ENCODE data around the gene EDDM13. TPM values are rescaled to one million over a fixed set of nuclear protein-coding genes. Genes with fewer than 3 reads are reported as not detected.

Gene EDDM13
- total RNA-seq, 1 experiment from 2014 or later: not detected

DNA sequence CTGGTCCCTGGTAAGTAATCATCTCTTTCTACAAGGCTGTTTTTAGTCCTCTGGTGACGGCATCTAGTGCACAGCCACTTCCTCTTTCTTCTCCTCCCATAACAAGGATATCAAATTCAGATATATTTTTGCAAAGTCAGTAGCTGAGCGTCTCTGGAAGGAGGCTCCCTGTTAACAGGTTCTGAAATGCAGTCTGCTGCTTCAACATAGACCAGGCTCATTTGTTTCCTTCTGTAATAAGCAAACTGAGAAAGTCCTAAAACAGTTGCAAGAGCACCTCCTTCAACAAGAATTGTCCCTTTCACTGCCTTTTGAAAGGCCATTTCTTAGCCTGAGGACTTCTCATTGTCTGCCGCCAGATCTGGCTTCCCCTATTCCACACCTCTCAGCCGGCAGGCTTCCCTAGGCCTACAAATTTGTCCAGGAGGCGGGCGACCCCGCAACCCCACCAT lies 49.5 kb downstream of the EDDM13 start:
- CTCF ChIA-PET: no interaction called here
- Mint-ChIP-seq H3K4me1 (ENCODE audit: low read depth, unreplicated experiment) (no peaks in the 10 kb centered on the region), H3K4me3 (ENCODE audit: unreplicated experiment) (no peak overlapping the region), H3K9me3 (ENCODE audit: unreplicated experiment) (peaks cover 9% of the 10 kb centered on the region), H3K36me3 (ENCODE audit: insufficient read depth, unreplicated experiment) (no peaks in the 10 kb centered on the region), H3K27ac (ENCODE audit: unreplicated experiment) (no peak overlapping the region), H3K27me3 (ENCODE audit: insufficient read depth, unreplicated experiment) (peaks cover 8% of the 10 kb centered on the region)
- intact Hi-C loops (cut with micrococcal nuclease; ENCODE audit: unreplicated experiment): no loop called here
- POLR2A ChIA-PET: no interaction called here
- Histone ChIP-seq H3K36me3 (ENCODE audit: control insufficient read depth, insufficient read depth, low read length) (no peaks in the 10 kb centered on the region), H3K4me3 (ENCODE audit: low read depth, low read length) (no peak overlapping the region), H3K27me3 (replicated peaks; ENCODE audit: control insufficient read depth, insufficient read depth, low read length) (no peaks in the 10 kb centered on the region), H3K4me1 (no peaks in the 10 kb centered on the region), H3K9me3 (no peaks in the 10 kb centered on the region)
- DNase-seq: no peak
- BruUV-seq (replicated peaks): no TSS peak
- TF ChIP-seq, protein P1, sequence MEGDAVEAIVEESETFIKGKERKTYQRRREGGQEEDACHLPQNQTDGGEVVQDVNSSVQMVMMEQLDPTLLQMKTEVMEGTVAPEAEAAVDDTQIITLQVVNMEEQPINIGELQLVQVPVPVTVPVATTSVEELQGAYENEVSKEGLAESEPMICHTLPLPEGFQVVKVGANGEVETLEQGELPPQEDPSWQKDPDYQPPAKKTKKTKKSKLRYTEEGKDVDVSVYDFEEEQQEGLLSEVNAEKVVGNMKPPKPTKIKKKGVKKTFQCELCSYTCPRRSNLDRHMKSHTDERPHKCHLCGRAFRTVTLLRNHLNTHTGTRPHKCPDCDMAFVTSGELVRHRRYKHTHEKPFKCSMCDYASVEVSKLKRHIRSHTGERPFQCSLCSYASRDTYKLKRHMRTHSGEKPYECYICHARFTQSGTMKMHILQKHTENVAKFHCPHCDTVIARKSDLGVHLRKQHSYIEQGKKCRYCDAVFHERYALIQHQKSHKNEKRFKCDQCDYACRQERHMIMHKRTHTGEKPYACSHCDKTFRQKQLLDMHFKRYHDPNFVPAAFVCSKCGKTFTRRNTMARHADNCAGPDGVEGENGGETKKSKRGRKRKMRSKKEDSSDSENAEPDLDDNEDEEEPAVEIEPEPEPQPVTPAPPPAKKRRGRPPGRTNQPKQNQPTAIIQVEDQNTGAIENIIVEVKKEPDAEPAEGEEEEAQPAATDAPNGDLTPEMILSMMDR (IDR thresholded peaks at IDR 0.05; ENCODE audit: insufficient read depth in 1 of 2, low read depth in 1 of 2, low read length in 1 of 2, severe bottlenecking in 1 of 2, unreplicated experiment in 1 of 2): no peak

DNA sequence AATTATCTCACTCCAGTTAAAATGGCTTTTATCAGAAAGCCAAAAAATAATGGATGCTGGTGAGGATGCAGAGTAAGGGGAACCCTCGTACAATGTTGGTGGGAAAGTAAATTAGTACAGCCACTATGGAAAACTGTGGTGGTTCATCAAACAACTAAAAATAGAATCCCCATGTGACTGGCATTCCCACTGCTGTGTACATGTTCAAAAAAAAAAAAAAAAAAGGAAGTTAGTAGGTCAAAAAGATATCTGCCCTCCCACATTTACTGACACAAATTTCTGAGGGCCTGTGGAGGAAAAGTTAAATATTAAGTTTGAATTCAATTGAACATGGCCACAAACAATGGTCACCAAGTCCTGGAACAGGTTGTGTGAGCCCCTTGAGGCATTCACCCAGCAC lies 51.9 kb downstream of the EDDM13 start:
- POLR2A ChIA-PET: no interaction called here
- Mint-ChIP-seq H3K36me3 (ENCODE audit: insufficient read depth, unreplicated experiment) (no peaks in the 10 kb centered on the region), H3K27me3 (ENCODE audit: insufficient read depth, unreplicated experiment) (peaks cover 8% of the 10 kb centered on the region), H3K9me3 (ENCODE audit: unreplicated experiment) (peaks cover 9% of the 10 kb centered on the region), H3K4me1 (ENCODE audit: low read depth, unreplicated experiment) (no peaks in the 10 kb centered on the region), H3K4me3 (ENCODE audit: unreplicated experiment) (no peak overlapping the region), H3K27ac (ENCODE audit: unreplicated experiment) (no peak overlapping the region)
- Histone ChIP-seq H3K27me3 (replicated peaks; ENCODE audit: control insufficient read depth, insufficient read depth, low read length) (no peaks in the 10 kb centered on the region), H3K4me3 (ENCODE audit: low read depth, low read length) (no peak overlapping the region), H3K4me1 (no peaks in the 10 kb centered on the region), H3K36me3 (ENCODE audit: control insufficient read depth, insufficient read depth, low read length) (no peaks in the 10 kb centered on the region), H3K9me3 (no peaks in the 10 kb centered on the region)
- CTCF ChIA-PET: no interaction called here
- TF ChIP-seq, protein P1 (IDR thresholded peaks at IDR 0.05; ENCODE audit: insufficient read depth in 1 of 2, low read depth in 1 of 2, low read length in 1 of 2, severe bottlenecking in 1 of 2, unreplicated experiment in 1 of 2): no peak
- intact Hi-C loops (cut with micrococcal nuclease; ENCODE audit: unreplicated experiment): no loop called here
- DNase-seq: no peak
- no TSS peak for BruUV-seq (replicated peaks)

DNA sequence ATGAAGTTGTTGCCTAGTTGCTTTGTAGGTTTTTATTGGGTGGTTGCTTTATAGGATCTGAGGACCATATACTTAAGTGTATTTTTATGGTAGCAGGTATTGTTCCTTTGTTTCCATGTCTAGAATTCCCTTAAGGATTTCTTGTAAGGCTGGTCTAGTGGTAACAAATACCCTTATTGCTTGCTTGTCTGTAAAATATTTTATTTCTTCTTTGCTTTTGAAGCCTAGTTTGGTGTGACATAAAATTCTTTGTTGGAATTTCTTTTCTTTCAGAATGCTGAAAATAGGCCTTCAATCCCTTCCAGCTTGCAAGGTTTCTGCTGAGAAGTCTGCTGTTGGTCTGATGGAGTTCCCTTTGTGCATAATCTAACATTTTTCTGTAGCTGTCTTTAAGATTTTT lies 60.1 kb downstream of the EDDM13 start:
- H3K9me3 ChIP-seq: no peaks in the 10 kb centered on the region
- TF ChIP-seq, protein P1 (IDR thresholded peaks at IDR 0.05; ENCODE audit: insufficient read depth in 1 of 2, low read depth in 1 of 2, low read length in 1 of 2, severe bottlenecking in 1 of 2, unreplicated experiment in 1 of 2): no peak
- Mint-ChIP-seq H3K9me3 (ENCODE audit: unreplicated experiment) (peaks cover 11% of the 10 kb centered on the region), H3K4me3 (ENCODE audit: unreplicated experiment) (no peak overlapping the region), H3K27me3 (ENCODE audit: insufficient read depth, unreplicated experiment) (no peaks in the 10 kb centered on the region), H3K4me1 (ENCODE audit: low read depth, unreplicated experiment) (no peaks in the 10 kb centered on the region), H3K36me3 (ENCODE audit: insufficient read depth, unreplicated experiment) (no peaks in the 10 kb centered on the region), H3K27ac (ENCODE audit: unreplicated experiment) (no peak overlapping the region)
- H3K27me3 ChIP-seq (replicated peaks; ENCODE audit: control insufficient read depth, insufficient read depth, low read length): no peaks in the 10 kb centered on the region
- no peaks in the 10 kb centered on the region for H3K4me1 ChIP-seq
- H3K36me3 ChIP-seq (ENCODE audit: control insufficient read depth, insufficient read depth, low read length): no peaks in the 10 kb centered on the region
- no peak overlapping the region for H3K4me3 ChIP-seq (ENCODE audit: low read depth, low read length)
- DNase-seq: no peak
- POLR2A ChIA-PET: interaction anchor here (0.9 kb wide), 1 partner anchor 18 kb away, joined by 4 read pairs; no protein-coding TSS in a partner anchor
- no TSS peak for BruUV-seq (replicated peaks)
- CTCF ChIA-PET: interaction anchor here (0.5 to 1.7 kb wide), 13 partner anchors 18 to 1851 kb away, joined by 3 to 227 read pairs (median 5); partner anchors contain the start of gene ZSCAN5A
- intact Hi-C loops (cut with micrococcal nuclease; ENCODE audit: unreplicated experiment): loop anchor here (1.0 kb wide), 3 partner anchors 79 to 266 kb away; no protein-coding TSS in a partner anchor
